ENCODE data around the gene DUT. TPM values are rescaled to one million over a fixed set of nuclear protein-coding genes. Genes with fewer than 3 reads are reported as not detected.

The DUT gene
- 41.3 TPM for total RNA-seq

GRCh38 chr15:48330855-48331795 lies at the start of gene DUT:
Gene DUT, plus strand, starts transcription at chr15:48331429. Its CDS starts 87 bp downstream, at chr15:48331516.

Small RNAs within 50 kb of the gene (small RNA-seq; reads per million reads assigned to genes)
- gene RF00019 (ENCODE audit: low replicate concordance) = not detected

Other genes starting within 250 kb of the DUT start
- not detected for gene SLC24A5, start 210.4 kb upstream of the DUT start, total RNA-seq
- 179 TPM for gene MYEF2, start 153.1 kb upstream of the DUT start, total RNA-seq
- gene CTXN2, start 139.8 kb upstream of the DUT start, total RNA-seq = 0.63 TPM
- 2.2 TPM for gene SLC12A1, start 125.1 kb upstream of the DUT start, total RNA-seq

Measured in parietal lobe (tissue), 2 donors.